Activated T-cell treated with anti-CD3 and anti-CD28 coated beads, Interleukin-2, amount 50 U/mL, for 4 hours (primary cell): ENCODE results near the gene SLC35C1. TPM values are rescaled to one million over a fixed set of nuclear protein-coding genes. Genes with fewer than 3 reads are reported as not detected.
"Not testable (repeated sequence)": the region's sequence is repeated elsewhere in the genome, so short reads cannot be mapped to it uniquely, and the experiment has no call there.

Experiments
- ATAC-seq, 2 donors: fragments of 200-7000 bp; cut with Tn5 transposase; one replicate each; pipeline ENCODE4 v1.10.0; 2021
- DNase-seq: peaks from one replicate; pipeline ENCODE4 v3.0.0-alpha.2; 2020
- H3K27me3 Mint-ChIP-seq: one replicate; pipeline ENCODE4 v1.8.0; 2021; ENCODE audit warnings: low read depth, mixed read lengths
- H3K36me3 Mint-ChIP-seq: one replicate; pipeline ENCODE4 v1.8.0; 2022; ENCODE audit warnings: mixed read lengths; ENCODE audit not compliant: insufficient read depth
- H3K4me1 Mint-ChIP-seq: one replicate; pipeline ENCODE4 v1.8.0; 2021; ENCODE audit warnings: low read depth, mixed read lengths
- H3K4me3 Mint-ChIP-seq: one replicate; pipeline ENCODE4 v1.8.0; 2021; ENCODE audit warnings: mild to moderate bottlenecking, moderate library complexity, mixed read lengths
- H3K9me3 Mint-ChIP-seq: one replicate; pipeline ENCODE4 v1.8.0; 2021; ENCODE audit warnings: mixed read lengths
- total RNA-seq, 3 donors: library from RNA; stranded (reverse); gene quantifications; one replicate each; pipeline ENCODE4 v1.2.1, GENCODE V29; 2021

Gene SLC35C1
- total RNA-seq, 3 donors from 2014 or later, result 14.7 to 17.5 (median 15.8) TPM

- Mint-ChIP-seq H3K4me1 (peaks cover 32% of the 10 kb centered on the region), H3K9me3 (no peaks in the 10 kb centered on the region), H3K27me3 (no peaks in the 10 kb centered on the region), H3K36me3 (peaks cover 2% of the 10 kb centered on the region), H3K4me3 (no peak overlapping the region)
- no peak for ATAC-seq
- DNase-seq, result no peak
Observed at GRCh38 chr11:45811571-45812290, 6.8 kb downstream of the SLC35C1 start.

DNA sequence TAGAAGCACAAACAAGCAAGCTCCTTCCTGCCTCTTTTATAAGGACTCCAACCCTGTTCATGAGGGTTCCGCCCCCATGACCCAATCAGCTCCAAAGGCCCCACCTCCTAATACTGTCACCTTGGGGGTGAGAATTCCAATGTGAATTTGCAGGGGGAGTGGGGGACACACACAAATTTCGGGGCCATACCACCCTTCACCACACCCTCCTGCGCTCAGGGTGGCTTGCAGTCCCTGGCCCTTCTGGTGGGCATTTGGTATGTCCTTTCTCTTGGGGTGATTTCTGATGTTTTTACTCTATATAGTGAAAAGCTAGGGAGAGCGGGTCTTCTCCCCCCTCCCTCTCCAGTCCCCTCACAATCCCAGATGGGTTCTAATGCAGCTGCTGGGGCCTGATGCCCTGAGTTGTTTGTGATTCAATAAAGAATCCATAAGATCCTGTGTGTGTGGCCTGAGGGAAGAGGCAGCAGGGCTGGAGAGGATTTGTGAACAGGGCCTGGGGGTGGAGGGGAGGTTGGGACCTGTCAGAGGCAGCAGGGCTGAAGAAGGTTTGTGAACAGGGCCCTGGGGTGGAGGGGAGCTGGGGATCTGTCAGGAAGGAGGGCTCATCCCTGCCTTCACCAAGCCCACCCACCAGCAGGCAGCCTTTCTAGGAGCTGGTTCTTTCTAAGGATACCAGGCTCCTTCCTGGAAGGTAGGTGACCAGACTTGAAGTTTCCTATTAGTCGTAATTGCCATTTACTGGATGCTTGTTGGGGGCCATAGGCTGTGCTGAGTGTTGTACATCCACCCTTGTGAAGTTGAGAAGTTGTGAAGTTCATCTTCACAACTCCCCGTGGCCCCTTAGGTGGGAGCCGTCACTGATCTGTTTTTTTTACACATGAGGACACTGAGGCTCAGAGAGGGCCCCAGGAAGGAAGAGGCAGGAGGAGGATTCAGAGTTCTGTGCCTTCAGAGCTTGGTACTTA is 7.9 kb downstream of the SLC35C1 start:
- Mint-ChIP-seq H3K27me3 (peaks cover 2% of the 10 kb centered on the region), H3K36me3 (peaks cover 2% of the 10 kb centered on the region), H3K9me3 (no peaks in the 10 kb centered on the region), H3K4me1 (peaks cover 22% of the 10 kb centered on the region), H3K4me3 (no peak overlapping the region)
- DNase-seq (no peak), ATAC-seq (no peak)

GRCh38 chr11:45815747-45816146 is 10.8 kb downstream of the SLC35C1 start:
- ATAC-seq, result no peak
- H3K27me3 Mint-ChIP-seq, result peaks cover 2% of the 10 kb centered on the region
- no peak overlapping the region for H3K4me3 Mint-ChIP-seq
- H3K4me1 Mint-ChIP-seq, result peaks cover 2% of the 10 kb centered on the region
- H3K9me3 Mint-ChIP-seq, result no peaks in the 10 kb centered on the region
- no peak for DNase-seq
- H3K36me3 Mint-ChIP-seq, result no peaks in the 10 kb centered on the region

DNA sequence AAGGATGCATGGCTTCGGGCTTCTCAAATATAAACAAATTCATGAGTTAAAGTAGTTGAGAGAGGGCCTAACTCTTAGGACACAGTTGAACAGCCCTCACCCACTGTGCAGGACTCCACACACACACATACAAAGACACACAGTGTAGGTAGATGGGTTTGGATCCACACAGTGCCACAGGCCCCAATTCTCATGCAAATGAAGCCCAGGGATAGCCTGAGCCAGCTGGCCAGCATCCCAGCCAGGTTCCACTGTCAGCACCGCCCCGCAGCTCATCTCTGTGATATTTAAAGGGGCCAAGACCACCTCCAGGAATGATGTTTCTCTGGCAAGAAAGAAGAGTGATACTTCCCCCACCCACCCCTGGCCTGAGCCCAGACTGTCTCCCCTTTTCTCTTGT is 11.7 kb downstream of the SLC35C1 start:
- Mint-ChIP-seq H3K36me3 (no peaks in the 10 kb centered on the region), H3K4me3 (no peak overlapping the region), H3K9me3 (no peaks in the 10 kb centered on the region), H3K27me3 (peaks cover 2% of the 10 kb centered on the region), H3K4me1 (peaks cover 2% of the 10 kb centered on the region)
- DNase-seq (no peak), ATAC-seq (no peak)

GRCh38 chr11:45817191-45817590 is 12.2 kb downstream of the SLC35C1 start:
- Mint-ChIP-seq H3K27me3 (peaks cover 2% of the 10 kb centered on the region), H3K9me3 (no peaks in the 10 kb centered on the region), H3K4me3 (no peak overlapping the region), H3K36me3 (no peaks in the 10 kb centered on the region), H3K4me1 (peaks cover 2% of the 10 kb centered on the region)
- no peak for DNase-seq
- ATAC-seq, result no peak

DNA sequence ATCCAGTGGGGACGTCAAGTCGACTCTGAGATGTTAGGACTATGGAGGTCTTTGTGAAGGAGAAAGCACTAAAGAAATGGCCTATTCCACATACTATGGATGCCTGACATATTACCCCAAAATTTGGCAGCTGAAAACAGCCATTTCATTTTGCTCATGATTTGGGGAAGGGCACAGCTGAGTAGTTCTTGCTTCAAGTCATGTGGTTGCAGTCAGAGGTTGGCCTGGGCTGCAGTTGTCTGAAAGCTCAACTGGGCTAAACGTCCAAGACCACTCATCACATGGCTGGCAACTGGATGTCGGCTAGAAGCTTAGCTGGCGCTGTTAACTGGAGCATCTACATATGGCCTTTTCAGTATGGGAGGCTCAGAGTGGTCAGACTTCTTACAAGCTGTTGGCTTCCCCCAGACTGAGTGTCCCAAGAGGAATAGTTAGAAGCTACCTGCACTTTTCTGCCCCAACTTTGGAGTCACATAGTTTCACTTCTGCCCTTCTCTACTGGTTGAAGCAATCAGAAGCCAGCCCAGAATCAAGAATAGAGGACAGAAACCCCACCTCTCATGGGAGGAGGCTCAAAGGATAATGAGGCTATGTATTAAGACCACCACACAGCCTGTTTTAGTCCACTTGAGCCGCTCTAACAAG is 14.1 kb downstream of the SLC35C1 start:
- peaks cover 2% of the 10 kb centered on the region for H3K4me1 Mint-ChIP-seq
- DNase-seq (no peak), ATAC-seq (no peak)
- no peaks in the 10 kb centered on the region for H3K9me3 Mint-ChIP-seq
- no peaks in the 10 kb centered on the region for H3K36me3 Mint-ChIP-seq
- peaks cover 2% of the 10 kb centered on the region for H3K27me3 Mint-ChIP-seq
- no peak overlapping the region for H3K4me3 Mint-ChIP-seq

GRCh38 chr11:45820211-45820857 is 15.4 kb downstream of the SLC35C1 start:
- no peak overlapping the region for H3K4me3 Mint-ChIP-seq
- DNase-seq (no peak), ATAC-seq (no peak)
- no peaks in the 10 kb centered on the region for H3K9me3 Mint-ChIP-seq
- H3K4me1 Mint-ChIP-seq, result peaks cover 2% of the 10 kb centered on the region
- H3K36me3 Mint-ChIP-seq, result no peaks in the 10 kb centered on the region
- H3K27me3 Mint-ChIP-seq, result peaks cover 2% of the 10 kb centered on the region

- H3K9me3 Mint-ChIP-seq, H3K4me3 Mint-ChIP-seq, ATAC-seq: not testable (repeated sequence)
Observed at GRCh38 chr11:45826492-45826891, 21.5 kb downstream of the SLC35C1 start.

GRCh38 chr11:45827123-45827522 is 22.2 kb downstream of the SLC35C1 start:
- Mint-ChIP-seq H3K36me3 (no peaks in the 10 kb centered on the region), H3K27me3 (peaks cover 5% of the 10 kb centered on the region), H3K4me3 (no peak overlapping the region), H3K9me3 (no peaks in the 10 kb centered on the region), H3K4me1 (no peaks in the 10 kb centered on the region)
- ATAC-seq (no peak), DNase-seq (no peak)

More at GRCh38 chr11:45826492-45826891, 21.5 kb downstream of the SLC35C1 start:
- not testable (repeated sequence) for DNase-seq, H3K36me3 Mint-ChIP-seq, H3K4me1 Mint-ChIP-seq, H3K27me3 Mint-ChIP-seq

- Mint-ChIP-seq H3K36me3 (no peaks in the 10 kb centered on the region), H3K4me1 (peaks cover 5% of the 10 kb centered on the region), H3K9me3 (no peaks in the 10 kb centered on the region), H3K27me3 (peaks cover 5% of the 10 kb centered on the region), H3K4me3 (no peak overlapping the region)
- DNase-seq (no peak), ATAC-seq (no peak)
Observed at GRCh38 chr11:45828996-45829395, 24.0 kb downstream of the SLC35C1 start.

GRCh38 chr11:45830596-45830995 is 25.6 kb downstream of the SLC35C1 start:
- Mint-ChIP-seq H3K9me3 (no peaks in the 10 kb centered on the region), H3K27me3 (peaks cover 5% of the 10 kb centered on the region), H3K4me3 (no peak overlapping the region), H3K4me1 (peaks cover 13% of the 10 kb centered on the region), H3K36me3 (no peaks in the 10 kb centered on the region)
- DNase-seq (no peak), ATAC-seq (no peak)

DNA sequence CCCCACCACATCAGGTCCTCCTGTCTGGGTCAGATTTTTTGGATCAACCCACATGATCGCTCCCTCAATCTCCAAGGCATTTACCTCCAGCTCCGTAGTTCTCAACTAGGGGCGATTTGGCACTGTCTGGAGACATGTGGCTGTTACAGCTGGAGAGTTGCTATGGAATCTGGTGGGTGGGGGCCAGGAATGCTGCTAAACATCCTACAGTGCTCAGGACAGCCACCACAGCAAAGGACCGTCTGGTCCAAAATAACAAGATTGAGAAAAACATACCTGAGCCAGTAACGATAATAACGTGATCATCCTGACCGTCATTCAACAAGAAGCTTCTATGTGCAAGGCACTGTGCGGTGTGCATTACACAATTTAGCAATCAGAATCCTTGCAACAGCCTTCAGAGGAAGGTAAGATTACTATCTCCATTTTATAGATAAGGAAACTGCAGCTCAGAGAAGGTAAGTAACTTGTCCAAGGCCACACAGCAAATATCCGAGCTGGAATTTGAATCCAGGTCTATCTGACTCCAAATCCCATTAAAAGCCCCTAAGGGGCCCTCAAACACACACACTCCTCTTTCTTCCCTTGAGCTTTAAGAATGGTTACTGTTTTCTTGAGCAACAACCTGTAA is 28.0 kb downstream of the SLC35C1 start:
- DNase-seq (no peak), ATAC-seq (no peak)
- no peak overlapping the region for H3K4me3 Mint-ChIP-seq
- no peaks in the 10 kb centered on the region for H3K36me3 Mint-ChIP-seq
- H3K9me3 Mint-ChIP-seq, result no peaks in the 10 kb centered on the region
- H3K27me3 Mint-ChIP-seq, result no peaks in the 10 kb centered on the region
- peaks cover 13% of the 10 kb centered on the region for H3K4me1 Mint-ChIP-seq

- Mint-ChIP-seq H3K27me3 (no peaks in the 10 kb centered on the region), H3K9me3 (no peaks in the 10 kb centered on the region), H3K4me3 (no peak overlapping the region), H3K4me1 (peaks cover 13% of the 10 kb centered on the region), H3K36me3 (no peaks in the 10 kb centered on the region)
- DNase-seq (no peak), ATAC-seq (no peak)
Observed at GRCh38 chr11:45833761-45834160, 28.8 kb downstream of the SLC35C1 start.
